T-cell (primary cell): Measurements from ENCODE around the gene SMG5. TPM values are rescaled to one million over a fixed set of nuclear protein-coding genes. Genes with fewer than 3 reads are reported as not detected.

Experiments
- ATAC-seq, 4 experiments: fragments of 200-7000 bp in 3 of 4; fragments of 150-1000 bp in 1 of 4; cut with Tn5 transposase; replicated peaks in 1 of 4; 1 replicate in 3 of 4; 2 replicates in 1 of 4; pipeline ENCODE4 v1.10.0; 2021; ENCODE audit warnings: moderate library complexity in 3 of 4, mild to moderate bottlenecking in 2 of 4, moderate number of reproducible peaks in 1 of 4
- CTCF ChIA-PET, 2 donors: fragments of 300-600 bp; sonication (Branson Sonifier 250); formaldehyde crosslinking; loops; one replicate each; lab custom pipeline; 2022; ENCODE audit warnings: antibody characterized with exemption in 2 of 2; lab: Charles Lee
- POLR2A ChIA-PET, 2 donors: fragments of 300-600 bp; sonication (Branson Sonifier 250); formaldehyde crosslinking; loops; one replicate each; lab custom pipeline; 2022; ENCODE audit warnings: antibody characterized with exemption in 2 of 2; lab: Charles Lee
- DNase-seq, 35 experiments: peaks; one replicate each; pipeline versions ENCODE4 v3.0.0 to v3.0.0-alpha.2; 2013 to 2023
- H3K27ac ChIP-seq: one replicate; pipeline ENCODE4 v1.5.1; 2013; ENCODE audit warnings: low read length
- H3K27me3 ChIP-seq, 2 experiments: replicated peaks in 1 of 2; 1 replicate in 1 of 2; 2 replicates in 1 of 2; pipeline versions ENCODE4 v1.6.1 to v1.7.0; 2013; ENCODE audit warnings: low read length in 1 of 2, mixed read lengths in 1 of 2; ENCODE audit not compliant: control insufficient read depth in 2 of 2, insufficient read depth in 2 of 2; ENCODE audit errors: extremely low read depth in 1 of 2
- H3K36me3 ChIP-seq, 2 donors: 1 replicate in 1 of 2; 2 replicates in 1 of 2; pipeline versions ENCODE4 v1.6.1 to v1.7.0; 2013; ENCODE audit warnings: low read length in 1 of 2; ENCODE audit not compliant: control insufficient read depth in 2 of 2, insufficient read depth in 1 of 2; ENCODE audit errors: extremely low read depth in 1 of 2
- H3K4me1 ChIP-seq, 2 experiments: 1 replicate in 1 of 2; 2 replicates in 1 of 2; pipeline versions ENCODE4 v1.6.1 to v1.7.0; 2013; ENCODE audit warnings: low read length in 2 of 2, mixed read lengths in 1 of 2; ENCODE audit not compliant: insufficient read depth in 2 of 2, control insufficient read depth in 1 of 2; ENCODE audit errors: extremely low read depth in 1 of 2
- H3K4me3 ChIP-seq, 2 donors: 1 replicate in 1 of 2; 2 replicates in 1 of 2; pipeline versions ENCODE4 v1.5.1 to v1.7.0; 2013; ENCODE audit warnings: mild to moderate bottlenecking in 2 of 2, low read length in 1 of 2, moderate library complexity in 1 of 2; ENCODE audit not compliant: control insufficient read depth in 1 of 2; ENCODE audit errors: extremely low read depth in 1 of 2
- H3K9me3 ChIP-seq: 2 replicates; pipeline ENCODE4 v1.7.0; 2013
- H3K27ac Mint-ChIP-seq, 2 donors: one replicate each; pipeline ENCODE4 v1.8.0; 2020 to 2021; ENCODE audit warnings: mild to moderate bottlenecking in 2 of 2, mixed read lengths in 2 of 2
- H3K27me3 Mint-ChIP-seq, 2 donors: one replicate each; pipeline ENCODE4 v1.8.0; 2021 to 2022; ENCODE audit warnings: mixed read lengths in 2 of 2
- H3K36me3 Mint-ChIP-seq: one replicate; pipeline ENCODE4 v1.8.0; 2021; ENCODE audit warnings: mixed read lengths
- H3K4me1 Mint-ChIP-seq, 3 donors: one replicate each; pipeline ENCODE4 v1.8.0; 2020 to 2022; ENCODE audit warnings: mixed read lengths in 3 of 3, mild to moderate bottlenecking in 1 of 3
- H3K4me3 Mint-ChIP-seq, 3 donors: one replicate each; pipeline ENCODE4 v1.8.0; 2020 to 2022; ENCODE audit warnings: mild to moderate bottlenecking in 3 of 3, mixed read lengths in 3 of 3, moderate library complexity in 3 of 3
- H3K9me3 Mint-ChIP-seq, 3 donors: one replicate each; pipeline ENCODE4 v1.8.0; 2020 to 2022; ENCODE audit warnings: mixed read lengths in 3 of 3
- WGBS: methylation state at CpG from one replicate; pipeline ENCODE4 v1.1.5; 2013; ENCODE audit warnings: missing lambda C conversion rate; ENCODE audit not compliant: insufficient coverage; 5-methylcytosine and 5-hydroxymethylcytosine counted together
- total RNA-seq, 35 experiments: library from RNA in 6 of 35; stranded (reverse) in 6 of 35; fragments of 120-200 nt in 1 of 35; gene quantifications; one replicate each; pipeline versions ENCODE4 v1.2.1 to v1.2.4 and lab custom pipeline; 2013 to 2026

Gene SMG5
- total RNA-seq, 5 donors from 2014 or later (not counting 1 experiment from before 2014, with no cell fraction given): 60.5 to 84.2 (median 81.3) TPM

GRCh38 chr1:156293098-156293434 is 10.4 kb upstream of the SMG5 start:
- Histone ChIP-seq H3K4me1 (peaks cover 8 to 20% of the 10 kb centered on the region in 2 experiments), H3K36me3 (peaks cover 9 to 27% of the 10 kb centered on the region in 2 donors), H3K27me3 (no peaks in the 10 kb centered on the region), H3K27ac (no peak overlapping the region), H3K9me3 (no peaks in the 10 kb centered on the region), H3K4me3 (no peak overlapping the region)
- peaks cover 23 to 25% (median 25%) of the 10 kb centered on the region in 3 donors for H3K4me1 Mint-ChIP-seq
- ChIA-PET CTCF (no interaction called here), POLR2A (no interaction called here)
- H3K9me3 Mint-ChIP-seq: no peaks in the 10 kb centered on the region
- ATAC-seq (no peak), DNase-seq (no peak)
- H3K4me3 Mint-ChIP-seq: peak overlapping the region; percentile 28 to 41 (median 34)
- H3K36me3 Mint-ChIP-seq: peaks cover 6% of the 10 kb centered on the region
- 96% methylated on average over 5 of the region's 8 CpGs for WGBS
- peak overlapping the region; percentile 22 to 43 for H3K27ac Mint-ChIP-seq
- H3K27me3 Mint-ChIP-seq: no peaks in the 10 kb centered on the region

DNA sequence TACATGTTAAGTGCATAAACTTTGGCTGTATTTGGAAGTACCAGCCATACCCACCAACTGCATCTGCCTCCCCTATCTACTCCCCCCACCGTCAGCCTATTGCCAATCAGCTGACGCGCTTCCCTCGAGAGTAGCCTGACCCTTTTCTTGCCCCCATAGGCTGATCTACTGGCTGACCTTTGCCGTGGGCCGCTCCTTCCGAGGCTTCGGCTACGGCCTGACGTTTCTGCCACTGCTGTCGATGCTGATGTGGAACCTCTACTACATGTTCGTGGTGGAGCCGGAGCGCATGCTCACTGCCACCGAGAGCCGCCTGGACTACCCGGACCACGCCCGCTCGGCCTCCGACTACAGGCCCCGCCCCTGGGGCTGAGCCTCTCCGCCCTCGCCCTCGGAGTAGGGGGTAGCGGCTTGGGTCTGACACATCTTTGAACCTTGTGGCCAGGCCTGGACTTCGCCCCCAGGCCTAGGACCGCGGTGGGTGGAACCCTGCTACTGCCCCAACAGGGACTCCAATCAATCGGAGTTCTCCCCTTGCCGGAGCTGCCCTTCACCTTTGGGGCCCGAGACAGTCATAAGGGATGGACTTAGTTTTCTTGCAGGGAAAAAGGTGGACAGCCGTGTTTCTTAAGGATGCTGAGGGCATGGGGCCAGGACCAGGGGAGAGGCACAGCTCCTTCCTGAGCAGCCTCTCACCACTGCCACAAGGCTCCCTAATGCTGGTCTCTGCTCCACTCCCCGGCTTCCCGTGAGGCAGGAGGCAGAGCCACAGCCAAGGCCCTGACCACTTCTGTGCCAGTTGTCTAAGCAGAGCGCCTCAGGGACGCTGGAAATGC is 8.8 kb upstream of the SMG5 start:
- Mint-ChIP-seq H3K9me3 (no peaks in the 10 kb centered on the region), H3K36me3 (peaks cover 6% of the 10 kb centered on the region), H3K4me3 (peak overlapping the region in 1 of 3 donors; percentile 47), H3K27ac (no peak overlapping the region), H3K27me3 (no peaks in the 10 kb centered on the region), H3K4me1 (peaks cover 23 to 25% (median 25%) of the 10 kb centered on the region in 3 donors)
- no peak overlapping the region for H3K4me3 ChIP-seq
- no peak overlapping the region for H3K27ac ChIP-seq
- CTCF ChIA-PET: no interaction called here
- ATAC-seq (peak in 2 of 4 experiments; percentile 12 to 28), DNase-seq (peak in 4 of 35 experiments; percentile 6 to 33 (median 14))
- 84% methylated on average over 35 of the region's 37 CpGs for WGBS
- H3K36me3 ChIP-seq: peaks cover 9 to 27% of the 10 kb centered on the region in 2 donors
- H3K4me1 ChIP-seq: peaks cover 8 to 20% of the 10 kb centered on the region in 2 experiments
- no peaks in the 10 kb centered on the region for H3K9me3 ChIP-seq
- no peaks in the 10 kb centered on the region for H3K27me3 ChIP-seq
- POLR2A ChIA-PET: interaction anchor here in 1 of 2 donors (0.6 kb wide), 1 partner anchor 9 kb away, joined by 3 read pairs; no protein-coding TSS in a partner anchor

GRCh38 chr1:156289857-156290256 is 7.2 kb upstream of the SMG5 start:
- peaks cover 6% of the 10 kb centered on the region for H3K36me3 Mint-ChIP-seq
- Histone ChIP-seq H3K9me3 (no peaks in the 10 kb centered on the region), H3K4me1 (peaks cover 2 to 11% of the 10 kb centered on the region in 2 experiments), H3K27me3 (no peaks in the 10 kb centered on the region), H3K27ac (no peak overlapping the region), H3K4me3 (no peak overlapping the region), H3K36me3 (peaks cover 20 to 27% of the 10 kb centered on the region in 2 donors)
- H3K4me3 Mint-ChIP-seq: no peak overlapping the region
- CTCF ChIA-PET: no interaction called here
- no peak for ATAC-seq
- no peaks in the 10 kb centered on the region for H3K27me3 Mint-ChIP-seq
- POLR2A ChIA-PET: no interaction called here
- no peaks in the 10 kb centered on the region for H3K9me3 Mint-ChIP-seq
- DNase-seq: no peak
- peaks cover 12 to 18% (median 14%) of the 10 kb centered on the region in 3 donors for H3K4me1 Mint-ChIP-seq
- no peak overlapping the region for H3K27ac Mint-ChIP-seq

DNA sequence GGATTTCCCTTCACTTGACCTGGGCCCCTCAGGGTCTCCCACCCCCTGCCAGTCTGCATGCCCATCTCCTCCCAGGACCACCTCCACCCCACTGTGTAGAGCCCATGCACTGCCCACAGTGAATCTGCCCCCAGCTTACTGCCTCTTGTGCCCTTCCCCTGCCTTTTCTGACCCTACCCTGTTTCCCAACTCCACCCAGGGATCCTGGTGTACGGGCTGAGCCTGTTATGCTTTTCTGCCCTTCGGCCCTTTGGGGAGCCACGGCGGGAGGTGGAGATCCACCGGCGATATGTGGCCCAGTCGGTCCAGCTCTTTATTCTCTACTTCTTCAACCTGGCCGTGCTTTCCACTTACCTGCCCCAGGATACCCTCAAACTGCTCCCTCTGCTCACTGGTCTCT is 3.4 kb upstream of the SMG5 start:
- H3K4me3 ChIP-seq: no peak overlapping the region
- no peaks in the 10 kb centered on the region for H3K9me3 Mint-ChIP-seq
- H3K4me1 Mint-ChIP-seq: peaks cover 29 to 32% (median 31%) of the 10 kb centered on the region in 3 donors
- H3K27me3 Mint-ChIP-seq: no peaks in the 10 kb centered on the region
- H3K4me3 Mint-ChIP-seq: no peak overlapping the region
- H3K36me3 Mint-ChIP-seq: peaks cover 6% of the 10 kb centered on the region
- ATAC-seq (no peak), DNase-seq (no peak)
- H3K27ac Mint-ChIP-seq: no peak overlapping the region
- 94% methylated on average over 2 of the region's 8 CpGs for WGBS
- CTCF ChIA-PET: no interaction called here
- POLR2A ChIA-PET: no interaction called here
- H3K36me3 ChIP-seq: peaks cover 8 to 13% of the 10 kb centered on the region in 2 donors
- no peaks in the 10 kb centered on the region for H3K9me3 ChIP-seq
- peaks cover 10 to 25% of the 10 kb centered on the region in 2 experiments for H3K4me1 ChIP-seq
- no peaks in the 10 kb centered on the region for H3K27me3 ChIP-seq
- no peak overlapping the region for H3K27ac ChIP-seq

DNA sequence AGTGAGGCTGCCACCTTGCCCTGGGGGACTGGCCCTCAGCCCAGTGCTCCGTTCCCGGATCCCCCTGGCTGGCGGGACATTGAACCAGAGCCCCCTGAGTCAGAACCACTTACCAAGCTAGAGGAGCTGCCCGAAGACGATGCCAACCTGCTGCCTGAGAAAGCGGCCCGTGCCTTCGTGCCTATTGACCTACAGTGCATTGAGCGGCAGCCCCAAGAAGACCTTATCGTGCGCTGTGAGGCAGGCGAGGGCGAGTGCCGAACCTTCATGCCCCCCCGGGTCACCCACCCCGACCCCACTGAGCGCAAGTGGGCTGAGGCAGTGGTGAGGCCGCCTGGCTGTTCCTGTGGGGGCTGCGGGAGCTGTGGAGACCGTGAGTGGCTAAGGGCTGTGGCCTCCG is 2.8 kb upstream of the SMG5 start:
- Mint-ChIP-seq H3K9me3 (no peaks in the 10 kb centered on the region), H3K4me3 (no peak overlapping the region), H3K27ac (no peak overlapping the region), H3K27me3 (no peaks in the 10 kb centered on the region), H3K4me1 (peaks cover 35 to 38% (median 37%) of the 10 kb centered on the region in 3 donors), H3K36me3 (peaks cover 6% of the 10 kb centered on the region)
- Histone ChIP-seq H3K4me1 (peaks cover 10 to 27% of the 10 kb centered on the region in 2 experiments), H3K4me3 (no peak overlapping the region), H3K27me3 (no peaks in the 10 kb centered on the region), H3K27ac (no peak overlapping the region), H3K36me3 (peaks cover 5 to 13% of the 10 kb centered on the region in 2 donors), H3K9me3 (no peaks in the 10 kb centered on the region)
- 96% methylated on average over 19 of the region's 21 CpGs for WGBS
- ATAC-seq (no peak), DNase-seq (no peak)
- CTCF ChIA-PET: interaction anchor here in 1 of 2 donors (0.8 kb wide), 1 partner anchor 12 kb away, joined by 4 read pairs; no protein-coding TSS in a partner anchor
- POLR2A ChIA-PET: interaction anchor here in 1 of 2 donors (0.5 kb wide), 1 partner anchor 144 kb away, joined by 3 read pairs; no protein-coding TSS in a partner anchor

GRCh38 chr1:156284757-156285156 is 2.1 kb upstream of the SMG5 start:
- DNase-seq (no peak), ATAC-seq (no peak)
- H3K36me3 ChIP-seq: peaks cover 5 to 13% of the 10 kb centered on the region in 2 donors
- no peaks in the 10 kb centered on the region for H3K27me3 ChIP-seq
- no CpG with 5 or more reads among the region's 4 CpGs for WGBS
- peaks cover 2% of the 10 kb centered on the region for H3K36me3 Mint-ChIP-seq
- peaks cover 39 to 44% (median 42%) of the 10 kb centered on the region in 3 donors for H3K4me1 Mint-ChIP-seq
- no peak overlapping the region for H3K27ac Mint-ChIP-seq
- peak overlapping the region in 1 of 3 donors; percentile 13 for H3K4me3 Mint-ChIP-seq
- H3K27ac ChIP-seq: no peak overlapping the region
- ChIA-PET CTCF (interaction anchor here in 1 of 2 donors (0.8 kb wide), 2 partner anchors 11 to 161 kb away, joined by 3 to 4 read pairs; no protein-coding TSS in a partner anchor), POLR2A (no interaction called here)
- no peaks in the 10 kb centered on the region for H3K9me3 ChIP-seq
- no peaks in the 10 kb centered on the region for H3K27me3 Mint-ChIP-seq
- no peak overlapping the region for H3K4me3 ChIP-seq
- peaks cover 12 to 27% of the 10 kb centered on the region in 2 experiments for H3K4me1 ChIP-seq
- H3K9me3 Mint-ChIP-seq: no peaks in the 10 kb centered on the region
